WI38 (cell line): Measurements from ENCODE around the gene PPP2R5A.

Experiments used
- H3K4me3 ChIP-seq: 2 replicates; pipeline ENCODE4 v1.5.1; 2011; ENCODE audit warnings: low read depth, mild to moderate bottlenecking, control low read depth, low read length
- TF ChIP-seq, protein P1 (sequence below): IDR thresholded peaks from 2 replicates; pipeline ENCODE4 v1.5.1; 2012; ENCODE audit warnings: low read depth, mild to moderate bottlenecking, control low read depth, low read length

PPP2R5A gene

DNA sequence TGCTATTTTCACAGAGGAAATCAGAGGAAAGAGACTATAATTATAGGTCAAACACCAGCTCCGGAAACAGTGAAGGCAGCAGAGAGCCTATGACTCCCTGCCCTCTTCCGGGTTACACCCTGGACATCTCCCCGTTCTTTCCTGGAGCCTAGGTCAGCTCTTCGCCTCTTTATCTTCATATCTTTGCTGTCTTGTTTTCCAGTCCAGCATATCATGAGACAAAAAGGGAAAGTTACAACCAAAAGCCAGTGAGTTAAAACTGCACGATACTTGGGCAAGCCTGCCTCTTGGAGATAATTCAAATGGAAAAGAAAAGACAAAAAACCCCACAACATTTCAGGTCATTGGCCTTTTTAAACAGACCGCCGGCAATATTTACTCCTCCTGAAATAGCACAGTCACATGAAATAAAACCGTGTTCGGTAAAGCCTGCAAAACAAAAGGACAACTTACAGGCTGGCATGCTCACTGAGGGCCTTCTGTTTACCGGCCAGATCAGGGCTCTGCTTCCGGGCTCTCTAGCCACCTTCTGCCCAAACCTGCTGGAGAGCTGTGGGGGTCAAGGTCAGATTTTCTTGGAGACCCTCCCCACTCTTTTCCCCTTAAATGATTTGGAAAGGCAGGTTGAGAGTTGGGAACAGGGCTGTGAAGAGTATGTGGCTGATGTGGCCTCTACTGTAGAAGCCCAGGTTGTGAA is 42.8 kb upstream of the PPP2R5A start:
- no peak overlapping the region for H3K4me3 ChIP-seq
- TF ChIP-seq, protein P1, sequence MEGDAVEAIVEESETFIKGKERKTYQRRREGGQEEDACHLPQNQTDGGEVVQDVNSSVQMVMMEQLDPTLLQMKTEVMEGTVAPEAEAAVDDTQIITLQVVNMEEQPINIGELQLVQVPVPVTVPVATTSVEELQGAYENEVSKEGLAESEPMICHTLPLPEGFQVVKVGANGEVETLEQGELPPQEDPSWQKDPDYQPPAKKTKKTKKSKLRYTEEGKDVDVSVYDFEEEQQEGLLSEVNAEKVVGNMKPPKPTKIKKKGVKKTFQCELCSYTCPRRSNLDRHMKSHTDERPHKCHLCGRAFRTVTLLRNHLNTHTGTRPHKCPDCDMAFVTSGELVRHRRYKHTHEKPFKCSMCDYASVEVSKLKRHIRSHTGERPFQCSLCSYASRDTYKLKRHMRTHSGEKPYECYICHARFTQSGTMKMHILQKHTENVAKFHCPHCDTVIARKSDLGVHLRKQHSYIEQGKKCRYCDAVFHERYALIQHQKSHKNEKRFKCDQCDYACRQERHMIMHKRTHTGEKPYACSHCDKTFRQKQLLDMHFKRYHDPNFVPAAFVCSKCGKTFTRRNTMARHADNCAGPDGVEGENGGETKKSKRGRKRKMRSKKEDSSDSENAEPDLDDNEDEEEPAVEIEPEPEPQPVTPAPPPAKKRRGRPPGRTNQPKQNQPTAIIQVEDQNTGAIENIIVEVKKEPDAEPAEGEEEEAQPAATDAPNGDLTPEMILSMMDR = no peak

DNA sequence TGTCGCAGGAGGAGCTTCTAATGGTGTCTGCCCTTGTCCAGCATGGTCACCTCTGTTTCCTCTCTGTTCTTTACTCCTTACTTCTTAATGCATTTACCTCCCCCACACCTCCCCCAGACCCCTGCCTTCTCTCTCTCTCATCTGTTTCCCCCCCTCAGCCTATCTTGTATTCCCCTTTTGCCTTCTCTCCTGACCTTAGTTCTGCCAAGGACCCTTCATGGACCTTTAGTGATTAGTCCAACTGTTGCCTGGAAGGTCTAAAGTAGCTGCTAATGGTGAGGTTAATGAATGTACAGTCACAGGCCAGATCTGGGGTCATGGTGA is 42.3 kb upstream of the PPP2R5A start:
- H3K4me3 ChIP-seq = no peak overlapping the region
- TF ChIP-seq, protein P1 = no peak

DNA sequence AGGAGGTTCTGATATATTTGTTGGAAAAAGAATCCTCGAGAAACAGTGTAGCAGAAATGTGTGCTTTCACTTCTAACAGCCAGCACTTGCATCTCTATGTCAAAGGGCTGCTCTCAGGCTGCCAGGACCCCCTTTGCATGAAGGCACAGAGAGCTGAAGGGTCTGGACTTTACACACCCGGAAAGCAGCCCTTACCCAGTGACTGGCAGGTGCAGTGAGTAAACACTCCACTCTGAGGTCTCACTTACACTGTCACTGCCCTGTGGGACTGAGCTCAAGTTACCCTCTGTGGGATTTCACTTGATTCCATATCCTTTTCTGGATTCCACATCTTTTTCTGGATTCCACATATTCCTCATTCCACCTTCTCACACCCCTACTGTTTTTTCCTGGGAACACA is 40.8 kb upstream of the PPP2R5A start:
- TF ChIP-seq, protein P1 = no peak
- H3K4me3 ChIP-seq = no peak overlapping the region

DNA sequence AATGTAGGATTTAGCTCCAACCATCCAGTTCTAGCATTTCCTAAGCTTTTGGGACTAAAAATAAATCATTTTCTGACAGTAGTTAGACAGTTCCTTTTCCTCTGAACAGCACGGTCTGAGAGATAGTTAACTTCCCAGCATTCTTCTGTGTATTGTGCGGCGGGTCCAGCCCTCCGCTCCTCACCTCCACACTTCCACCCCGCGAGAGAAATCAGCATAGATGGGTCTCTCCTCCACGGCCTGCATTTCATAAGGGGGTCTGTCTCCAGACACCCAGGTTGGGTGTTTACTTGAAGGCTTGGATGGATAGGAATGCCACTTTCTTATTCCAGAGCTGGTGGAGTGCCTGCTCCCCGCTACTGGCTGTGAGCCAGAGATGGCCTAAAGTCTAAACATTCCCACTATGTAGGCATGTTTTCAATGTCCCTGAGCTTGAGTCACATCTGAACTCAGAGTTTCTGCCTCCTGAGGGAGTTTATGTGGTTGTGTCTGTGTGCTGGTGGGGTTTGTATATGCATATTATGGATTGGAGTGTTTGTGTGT is 38.0 kb upstream of the PPP2R5A start:
- H3K4me3 ChIP-seq = no peak overlapping the region
- TF ChIP-seq, protein P1 = no peak

DNA sequence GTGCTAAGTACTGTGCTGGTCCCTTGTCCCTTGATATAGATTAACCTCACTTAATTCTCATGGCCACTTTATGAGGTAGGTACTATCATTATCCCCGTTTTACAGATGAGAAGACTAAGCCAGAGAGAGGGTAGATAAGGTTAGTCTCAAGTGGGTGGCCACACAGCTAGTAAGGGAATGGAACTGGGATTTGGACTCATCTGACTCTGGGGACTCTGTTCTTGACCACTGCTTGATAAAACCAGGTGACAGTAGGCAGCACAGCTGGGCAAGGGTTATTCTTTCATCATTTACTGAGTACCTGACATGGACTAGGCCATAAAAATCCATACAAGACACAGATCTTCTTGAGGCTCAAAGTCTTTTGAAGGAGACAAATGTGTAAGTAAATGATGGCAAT is 37.2 kb upstream of the PPP2R5A start:
- no peak overlapping the region for H3K4me3 ChIP-seq
- TF ChIP-seq, protein P1 = no peak

DNA sequence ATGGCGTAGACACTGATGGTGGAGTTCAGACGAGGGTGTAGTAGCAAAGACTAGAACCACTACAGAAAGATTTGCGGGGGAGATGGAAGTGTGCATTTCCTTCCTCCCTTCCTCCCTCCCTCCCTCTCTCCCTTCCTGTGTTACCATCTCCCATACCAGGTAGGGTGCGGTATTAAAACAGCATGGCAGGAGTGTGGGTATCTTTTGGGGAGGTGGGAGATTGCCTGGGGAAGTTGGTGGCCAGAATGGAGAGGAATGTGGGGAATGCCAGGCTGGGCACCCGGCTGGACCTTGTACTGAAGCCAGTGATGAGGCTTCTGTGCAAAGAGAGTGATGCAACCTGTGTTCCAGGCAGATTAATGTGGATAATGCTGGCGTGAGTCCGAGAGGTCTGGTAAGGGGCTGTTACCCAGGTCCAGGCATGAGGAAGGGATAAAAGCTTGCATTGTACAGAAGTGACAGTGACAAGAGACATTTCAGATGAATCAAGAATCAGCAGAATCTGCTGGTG is 30.3 kb upstream of the PPP2R5A start:
- TF ChIP-seq, protein P1 = no peak
- no peak overlapping the region for H3K4me3 ChIP-seq

DNA sequence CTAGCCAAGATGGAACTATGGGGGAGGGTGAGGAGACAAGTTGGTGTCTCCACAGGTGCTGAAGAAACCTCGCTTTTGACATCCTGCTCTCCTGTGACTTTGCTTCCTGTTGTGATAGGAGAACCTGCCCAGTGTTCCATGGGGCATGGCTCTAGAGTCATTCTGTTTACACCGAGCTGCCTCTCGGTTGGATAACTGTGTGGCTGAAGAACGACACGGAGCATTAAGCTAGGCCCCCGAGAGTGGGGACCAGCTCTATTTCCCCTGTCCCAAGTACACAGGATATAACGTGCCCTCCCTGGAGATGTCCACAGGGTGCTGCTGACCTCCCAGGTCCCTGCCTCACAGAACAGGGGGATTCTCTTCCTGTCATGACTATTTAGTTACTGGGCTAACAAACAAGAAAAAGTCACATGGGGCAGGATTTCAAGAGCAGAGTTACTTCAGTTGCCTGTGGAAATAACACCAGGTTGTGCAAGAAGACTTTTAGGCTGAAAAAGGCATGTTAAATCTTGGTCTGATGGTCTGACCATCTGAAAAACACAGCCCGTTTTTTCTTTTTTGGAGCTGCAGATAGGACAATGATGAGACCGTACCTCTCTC is 29.4 kb upstream of the PPP2R5A start:
- no peak overlapping the region for H3K4me3 ChIP-seq
- TF ChIP-seq, protein P1 = no peak
